Ectodermal cell (in vitro differentiated cells): Measurements from ENCODE around the gene S100A13.
A peak's percentile ranks its signal among the peaks of the same experiment; 100 is the strongest.
"Not testable (repeated sequence)": the region's sequence is repeated elsewhere in the genome, so short reads cannot be mapped to it uniquely, and the experiment has no call there.

Experiments
- H3K27ac ChIP-seq: 2 replicates; pipeline ENCODE4 v1.7.0; 2013; ENCODE audit warnings: mild to moderate bottlenecking, low read depth, low read length; ENCODE audit not compliant: insufficient read depth, poor library complexity, severe bottlenecking
- H3K27me3 ChIP-seq: 2 replicates; pipeline ENCODE4 v1.7.0; 2013; ENCODE audit warnings: mild to moderate bottlenecking, low read length; ENCODE audit not compliant: insufficient read depth, control insufficient read depth, poor library complexity, severe bottlenecking
- H3K36me3 ChIP-seq: one replicate; pipeline ENCODE4 v1.7.0; 2013; ENCODE audit warnings: low read length; ENCODE audit not compliant: control insufficient read depth, insufficient read depth
- H3K4me1 ChIP-seq: one replicate; pipeline ENCODE4 v1.7.0; 2013; ENCODE audit warnings: low read length; ENCODE audit not compliant: control insufficient read depth, insufficient read depth
- H3K4me3 ChIP-seq: 2 replicates; pipeline ENCODE4 v1.7.0; 2013; ENCODE audit warnings: low read depth, low read length, control low read depth; ENCODE audit not compliant: insufficient read depth
- H3K9me3 ChIP-seq: 2 replicates; pipeline ENCODE4 v1.7.0; 2013; ENCODE audit warnings: mild to moderate bottlenecking, low read length, moderate library complexity; ENCODE audit not compliant: control insufficient read depth
- WGBS, 2 experiments: methylation state at CpG; one replicate each; pipeline ENCODE4 v1.1.7; 2013; ENCODE audit warnings: missing lambda C conversion rate in 2 of 2; 5-methylcytosine and 5-hydroxymethylcytosine counted together

Gene S100A13

DNA sequence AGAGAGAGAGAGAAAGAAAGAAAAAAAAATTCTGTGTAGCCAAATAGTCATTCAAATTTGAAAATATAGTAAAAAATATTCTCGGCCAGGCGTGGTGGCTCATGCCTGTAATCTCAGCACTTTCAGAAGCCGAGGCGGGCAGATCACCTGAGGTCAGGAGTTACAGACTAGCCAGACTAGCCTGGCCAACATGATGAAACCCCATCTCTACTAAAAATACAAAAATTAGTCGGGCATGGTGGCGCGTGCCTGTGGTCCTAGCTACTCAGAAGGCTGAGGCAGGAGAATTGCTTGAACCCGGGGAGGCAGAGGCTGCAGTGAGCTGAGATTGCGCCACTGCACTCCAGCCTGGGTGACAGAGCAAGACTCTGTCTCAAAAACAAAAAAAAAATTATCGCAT, 39.3 kb downstream of the S100A13 start:
- H3K4me3 ChIP-seq, H3K27ac ChIP-seq, H3K4me1 ChIP-seq, H3K27me3 ChIP-seq, H3K36me3 ChIP-seq, H3K9me3 ChIP-seq: not testable (repeated sequence)
- 89 to 92% methylated on average over 9 of the region's 10 CpGs for WGBS, 2 experiments

DNA sequence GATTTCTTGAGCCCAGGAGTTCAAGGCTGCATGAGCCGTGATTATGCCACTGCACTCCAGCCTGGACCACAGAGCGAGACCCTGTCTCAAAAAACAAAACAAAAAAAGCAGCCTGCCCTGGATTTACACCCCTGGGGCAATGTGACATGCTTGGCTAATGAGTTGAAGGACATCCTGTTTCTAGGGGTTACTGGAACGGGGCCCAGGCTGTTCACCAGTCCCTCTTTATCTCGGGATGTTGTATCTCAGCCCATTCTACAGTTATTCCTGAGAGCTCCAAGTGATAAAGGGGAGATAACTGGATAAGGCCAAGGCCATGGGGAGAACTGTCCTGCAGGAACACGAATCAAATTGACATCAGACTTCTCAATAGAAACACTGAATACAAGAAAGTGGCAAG, 40.0 kb downstream of the S100A13 start:
- Histone ChIP-seq H3K27ac (no peak overlapping the region), H3K9me3 (no peaks in the 10 kb centered on the region), H3K27me3 (no peaks in the 10 kb centered on the region), H3K36me3 (no peaks in the 10 kb centered on the region), H3K4me1 (peaks cover 7% of the 10 kb centered on the region), H3K4me3 (no peak overlapping the region)
- 91 to 94% methylated on average over 5 of the region's 5 CpGs for WGBS, 2 experiments

DNA sequence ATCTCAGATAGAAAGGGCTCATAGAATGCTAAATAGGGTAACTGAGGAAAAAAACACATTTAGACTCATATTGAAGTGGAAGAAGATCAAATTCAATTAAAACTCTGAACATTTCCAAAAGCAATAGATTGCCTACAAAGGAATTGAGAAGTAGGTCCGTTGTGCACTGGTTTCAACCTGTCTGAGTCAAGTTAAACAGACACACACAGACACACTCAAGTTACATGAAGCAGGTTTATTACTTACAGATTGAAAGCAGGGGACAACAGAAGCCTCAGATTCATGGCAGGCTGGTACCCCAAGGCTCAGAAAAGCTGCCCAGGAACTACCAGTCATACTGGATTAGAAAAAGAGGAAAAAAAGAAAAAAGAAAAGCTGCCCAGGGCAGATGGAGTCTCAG, 41.0 kb downstream of the S100A13 start:
- Histone ChIP-seq H3K4me3 (no peak overlapping the region), H3K36me3 (no peaks in the 10 kb centered on the region), H3K27me3 (no peaks in the 10 kb centered on the region), H3K9me3 (no peaks in the 10 kb centered on the region), H3K27ac (no peak overlapping the region), H3K4me1 (peaks cover 7% of the 10 kb centered on the region)
- WGBS, 2 experiments: 83 to 86% methylated on average over 1 of the region's 1 CpG

- H3K27me3 ChIP-seq: no peaks in the 10 kb centered on the region
- H3K27ac ChIP-seq: no peak overlapping the region
- no peaks in the 10 kb centered on the region for H3K36me3 ChIP-seq
- peaks cover 7% of the 10 kb centered on the region for H3K4me1 ChIP-seq
- H3K9me3 ChIP-seq: no peaks in the 10 kb centered on the region
- WGBS, 2 experiments: 88 to 96% methylated on average over 1 of the region's 1 CpG
- H3K4me3 ChIP-seq: no peak overlapping the region
These were observed 42.3 kb downstream of the S100A13 start for GRCh38 chr1:153585006-153585405.

DNA sequence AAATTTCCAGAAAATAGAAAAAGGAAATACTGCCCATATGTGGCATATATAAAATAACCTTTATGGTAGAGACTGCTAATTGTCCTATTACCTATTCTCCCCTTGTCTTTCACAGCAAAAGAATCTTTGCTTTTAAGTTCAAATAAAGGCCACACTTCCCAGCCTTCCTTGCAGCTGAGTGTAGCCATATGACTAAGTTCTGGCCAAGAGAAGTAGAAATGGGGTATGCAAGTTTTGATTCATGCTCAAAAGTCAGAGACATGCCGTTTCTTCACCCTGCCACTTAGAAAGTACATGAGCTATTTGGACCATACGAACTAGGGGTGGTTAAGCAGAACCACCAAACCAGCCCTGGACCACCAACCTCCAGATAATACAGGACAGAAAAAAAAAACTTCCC, 43.3 kb downstream of the S100A13 start:
- Histone ChIP-seq H3K27ac (no peak overlapping the region), H3K9me3 (no peaks in the 10 kb centered on the region), H3K4me1 (peaks cover 13% of the 10 kb centered on the region), H3K4me3 (no peak overlapping the region), H3K36me3 (no peaks in the 10 kb centered on the region), H3K27me3 (no peaks in the 10 kb centered on the region)
- WGBS, 2 experiments: 84 to 92% methylated on average over 2 of the region's 2 CpGs

DNA sequence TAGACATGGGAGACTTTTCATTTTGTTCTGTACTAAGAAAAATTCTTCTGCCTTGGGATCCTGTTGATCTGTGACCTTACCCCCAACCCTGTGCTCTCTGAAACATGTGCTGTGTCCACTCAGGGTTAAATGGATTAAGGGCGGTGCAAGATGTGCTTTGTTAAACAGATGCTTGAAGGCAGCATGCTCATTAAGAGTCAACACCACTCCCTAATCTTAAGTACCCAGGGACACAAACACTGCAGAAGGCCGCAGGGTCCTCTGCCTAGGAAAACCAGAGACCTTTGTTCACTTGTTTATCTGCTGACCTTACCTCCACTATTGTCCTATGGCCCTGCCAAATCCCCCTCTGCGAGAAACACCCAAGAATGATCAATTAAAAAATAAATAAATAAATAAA, 43.8 kb downstream of the S100A13 start:
- H3K4me1 ChIP-seq: peaks cover 17% of the 10 kb centered on the region
- WGBS, 2 experiments: 26 to 56% methylated on average over 1 of the region's 3 CpGs
- not testable (repeated sequence) for H3K9me3 ChIP-seq, H3K36me3 ChIP-seq, H3K27ac ChIP-seq, H3K4me3 ChIP-seq, H3K27me3 ChIP-seq

GRCh38 chr1:153582836-153583235, 44.5 kb downstream of the S100A13 start:
- H3K4me3 ChIP-seq, H3K36me3 ChIP-seq, H3K9me3 ChIP-seq, H3K27me3 ChIP-seq, H3K27ac ChIP-seq: not testable (repeated sequence)
- H3K4me1 ChIP-seq: peaks cover 23% of the 10 kb centered on the region
- 95% methylated on average over 34 of the region's 34 CpGs for WGBS, 2 experiments

DNA sequence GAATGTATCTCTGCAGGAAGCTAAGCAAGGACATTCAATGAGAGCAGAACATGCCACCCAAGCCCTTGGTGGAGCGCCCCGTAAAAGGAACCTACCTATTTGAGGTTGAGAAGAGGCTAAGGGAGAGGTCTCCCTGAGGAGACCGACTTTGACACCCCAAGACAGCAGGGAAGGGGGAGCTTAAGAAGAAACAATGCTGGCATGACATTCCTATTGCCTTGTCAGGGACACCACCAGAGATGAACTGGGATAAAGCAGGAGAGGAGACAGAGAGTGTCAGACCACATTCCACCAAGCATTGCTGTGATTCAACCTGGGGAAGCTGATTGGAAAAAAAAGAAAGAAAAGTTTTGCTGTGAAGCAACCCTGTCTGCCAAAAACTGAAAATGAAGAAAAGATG, 48.4 kb downstream of the S100A13 start:
- no peak overlapping the region for H3K4me3 ChIP-seq
- 73 to 74% methylated on average over 3 of the region's 3 CpGs for WGBS, 2 experiments

GRCh38 chr1:153578490-153578889, 48.8 kb downstream of the S100A13 start:
- Histone ChIP-seq H3K27me3 (no peaks in the 10 kb centered on the region), H3K27ac (peak overlapping the region; percentile 67), H3K4me1 (peaks cover 16% of the 10 kb centered on the region), H3K4me3 (no peak overlapping the region), H3K9me3 (no peaks in the 10 kb centered on the region), H3K36me3 (no peaks in the 10 kb centered on the region)

More for the DNA sequence above, 48.4 kb downstream of the S100A13 start:
- Histone ChIP-seq H3K9me3 (no peaks in the 10 kb centered on the region), H3K27me3 (no peaks in the 10 kb centered on the region), H3K36me3 (no peaks in the 10 kb centered on the region), H3K27ac (peak overlapping the region; percentile 67), H3K4me1 (peaks cover 17% of the 10 kb centered on the region)

- Histone ChIP-seq H3K4me3 (no peak overlapping the region), H3K4me1 (peaks cover 16% of the 10 kb centered on the region), H3K9me3 (no peaks in the 10 kb centered on the region), H3K27me3 (no peaks in the 10 kb centered on the region), H3K27ac (no peak overlapping the region), H3K36me3 (no peaks in the 10 kb centered on the region)
- 72 to 79% methylated on average over 9 of the region's 9 CpGs for WGBS, 2 experiments
These were observed 49.7 kb downstream of the S100A13 start for GRCh38 chr1:153577624-153578051.

GRCh38 chr1:153577138-153577537, 50.2 kb downstream of the S100A13 start:
- 79 to 87% methylated on average over 4 of the region's 4 CpGs for WGBS, 2 experiments
- H3K27ac ChIP-seq: no peak overlapping the region
- peaks cover 16% of the 10 kb centered on the region for H3K4me1 ChIP-seq
- no peaks in the 10 kb centered on the region for H3K27me3 ChIP-seq
- H3K4me3 ChIP-seq: no peak overlapping the region
- H3K9me3 ChIP-seq: no peaks in the 10 kb centered on the region
- H3K36me3 ChIP-seq: no peaks in the 10 kb centered on the region
